NCI-H1417 treated with DMSO at 0.1 percent for 48 hours (cell line): ENCODE measurements around the gene LAMC1.

ENCODE experiments used
- DNase-seq: peaks from one replicate; lab custom pipeline; 2025; lab: John Stamatoyannopoulos, UW

LAMC1 gene

DNA sequence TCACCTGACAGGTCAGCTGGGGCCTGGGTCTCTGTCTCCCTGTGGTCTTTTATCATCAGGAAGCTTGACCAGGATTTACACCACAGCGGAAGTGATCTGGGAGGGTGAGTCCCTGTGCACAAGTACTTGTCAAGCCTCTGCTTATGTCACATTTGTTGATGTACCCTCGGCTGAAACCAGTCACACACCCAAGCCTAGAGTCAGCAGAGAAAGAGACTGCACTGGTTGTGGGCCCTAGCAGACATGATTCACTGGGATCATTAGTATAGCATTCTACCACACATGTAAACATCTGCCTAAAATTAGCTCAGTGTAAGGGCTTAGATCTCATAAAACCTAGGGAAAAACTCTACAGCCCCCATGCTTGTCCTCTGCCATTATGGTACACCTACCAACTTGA lies 83.5 kb downstream of the LAMC1 start:
- DNase-seq = no peak

DNA sequence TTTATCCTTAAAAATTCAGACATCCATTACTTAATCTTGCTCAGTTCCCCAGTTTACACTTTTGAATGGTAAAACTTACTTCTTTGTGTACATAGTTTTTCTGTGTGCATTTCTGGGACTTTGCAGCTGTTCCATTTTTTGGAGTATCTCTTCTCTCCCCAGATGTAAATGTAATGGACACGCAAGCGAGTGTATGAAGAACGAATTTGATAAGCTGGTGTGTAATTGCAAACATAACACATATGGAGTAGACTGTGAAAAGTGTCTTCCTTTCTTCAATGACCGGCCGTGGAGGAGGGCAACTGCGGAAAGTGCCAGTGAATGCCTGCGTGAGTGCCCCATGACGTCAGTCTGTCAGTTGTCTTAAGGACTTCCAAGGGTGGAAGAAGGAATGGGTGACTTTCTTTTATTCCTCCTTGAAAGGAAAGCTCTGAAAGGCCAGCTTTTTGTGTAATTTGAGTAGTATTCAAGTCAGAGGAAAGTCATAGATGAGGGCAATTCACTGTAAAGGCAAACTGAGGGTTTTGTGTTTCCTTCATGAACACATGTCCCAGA lies 87.2 kb downstream of the LAMC1 start:
- no peak for DNase-seq

DNA sequence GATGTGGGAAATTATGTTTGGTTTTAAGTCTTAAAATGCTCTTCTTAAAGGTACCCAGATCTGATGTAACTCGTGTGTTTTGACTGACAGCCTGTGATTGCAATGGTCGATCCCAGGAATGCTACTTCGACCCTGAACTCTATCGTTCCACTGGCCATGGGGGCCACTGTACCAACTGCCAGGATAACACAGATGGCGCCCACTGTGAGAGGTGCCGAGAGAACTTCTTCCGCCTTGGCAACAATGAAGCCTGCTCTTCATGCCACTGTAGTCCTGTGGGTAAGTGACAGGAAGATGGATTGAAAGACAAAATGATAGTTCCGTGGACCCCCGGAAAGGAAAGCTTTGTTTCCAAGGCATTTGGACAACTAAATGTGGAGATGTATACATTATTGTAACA lies 91.2 kb downstream of the LAMC1 start:
- DNase-seq = no peak

DNA sequence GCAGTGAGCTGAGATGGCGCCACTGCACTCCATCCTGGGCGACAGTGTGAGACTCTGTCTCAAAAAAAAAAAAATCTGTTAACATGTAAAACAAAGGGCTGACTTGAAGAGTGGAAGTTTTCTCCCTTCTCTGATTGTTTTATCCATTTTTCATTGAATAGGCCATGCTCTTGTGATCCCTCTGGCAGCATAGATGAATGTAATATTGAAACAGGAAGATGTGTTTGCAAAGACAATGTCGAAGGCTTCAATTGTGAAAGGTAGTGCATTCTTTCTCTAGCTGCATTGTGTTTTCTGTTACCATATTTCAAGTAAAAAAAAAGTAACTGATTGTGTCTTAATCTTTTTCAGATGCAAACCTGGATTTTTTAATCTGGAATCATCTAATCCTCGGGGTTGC lies 93.2 kb downstream of the LAMC1 start:
- no peak for DNase-seq

DNA sequence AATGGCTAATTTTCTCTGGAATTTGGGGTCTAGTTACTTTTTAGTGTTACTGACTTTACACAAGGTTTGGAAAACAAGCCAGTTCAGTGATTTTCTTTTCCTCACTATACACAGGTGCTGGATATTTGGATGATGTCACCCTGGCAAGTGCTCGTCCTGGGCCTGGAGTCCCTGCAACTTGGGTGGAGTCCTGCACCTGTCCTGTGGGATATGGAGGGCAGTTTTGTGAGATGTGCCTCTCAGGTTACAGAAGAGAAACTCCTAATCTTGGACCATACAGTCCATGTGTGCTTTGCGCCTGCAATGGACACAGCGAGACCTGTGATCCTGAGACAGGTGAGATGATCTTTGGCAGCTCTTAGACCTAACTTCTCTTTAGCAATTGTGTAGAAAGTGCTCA lies 98.4 kb downstream of the LAMC1 start:
- no peak for DNase-seq

DNA sequence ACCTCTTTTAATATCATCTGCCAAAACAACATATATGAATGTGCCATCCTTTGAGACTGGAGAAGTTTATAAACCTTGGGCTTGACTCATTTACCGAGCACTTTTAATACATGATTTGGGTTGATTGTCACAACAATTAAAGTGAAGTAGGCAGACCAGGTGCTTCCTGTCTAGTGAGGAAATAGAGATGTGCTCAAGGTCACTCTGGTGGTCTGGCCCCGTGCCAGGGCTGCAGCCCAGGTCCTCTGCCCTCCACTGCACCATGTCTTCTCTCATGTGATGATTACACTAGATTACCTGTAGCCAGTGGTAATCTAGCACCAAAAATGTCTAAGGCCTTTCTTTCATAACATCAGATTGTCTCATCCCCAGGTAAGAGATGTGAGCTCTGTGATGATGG lies 101.0 kb downstream of the LAMC1 start:
- no peak for DNase-seq

DNA sequence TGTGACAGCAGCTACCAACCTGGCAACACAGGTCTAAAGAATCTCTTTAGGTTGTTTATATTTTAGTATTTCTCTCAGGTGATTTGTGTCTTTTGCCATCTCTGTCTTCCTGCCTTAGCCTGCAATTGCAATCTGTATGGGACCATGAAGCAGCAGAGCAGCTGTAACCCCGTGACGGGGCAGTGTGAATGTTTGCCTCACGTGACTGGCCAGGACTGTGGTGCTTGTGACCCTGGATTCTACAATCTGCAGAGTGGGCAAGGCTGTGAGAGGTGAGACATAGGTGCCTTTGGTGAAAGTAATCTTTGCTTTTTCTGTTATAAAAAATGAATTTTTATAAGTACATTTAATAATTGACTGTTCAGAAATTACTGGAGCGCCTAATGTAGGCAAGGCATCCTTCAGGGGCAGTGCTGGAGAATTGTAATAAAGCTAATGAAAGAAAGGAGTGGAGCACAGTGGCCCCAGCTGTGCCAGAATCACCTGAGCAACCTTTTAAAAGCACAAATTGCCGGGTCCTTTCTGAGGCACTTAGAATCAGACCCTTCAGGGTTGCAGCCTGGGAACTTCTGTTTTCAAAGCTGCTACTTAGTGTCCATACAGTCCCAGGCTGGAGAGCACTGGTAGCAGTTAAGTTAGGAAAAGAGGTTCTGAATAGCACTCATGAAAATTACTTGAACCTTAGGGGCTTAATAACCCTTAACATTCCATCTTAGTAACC lies 102.2 kb downstream of the LAMC1 start:
- DNase-seq = no peak

DNA sequence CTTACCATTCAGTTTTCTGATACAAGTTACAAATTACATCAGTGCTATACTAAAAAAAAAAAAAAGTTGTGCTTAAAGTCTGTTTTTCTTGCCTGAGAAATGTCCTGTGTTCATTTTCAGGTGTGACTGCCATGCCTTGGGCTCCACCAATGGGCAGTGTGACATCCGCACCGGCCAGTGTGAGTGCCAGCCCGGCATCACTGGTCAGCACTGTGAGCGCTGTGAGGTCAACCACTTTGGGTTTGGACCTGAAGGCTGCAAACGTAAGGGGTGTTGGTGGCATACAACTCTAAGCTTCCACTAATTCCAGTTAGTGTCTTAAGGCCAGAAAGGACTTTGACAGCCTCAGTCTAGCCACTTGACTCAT lies 102.8 kb downstream of the LAMC1 start:
- no peak for DNase-seq

DNA sequence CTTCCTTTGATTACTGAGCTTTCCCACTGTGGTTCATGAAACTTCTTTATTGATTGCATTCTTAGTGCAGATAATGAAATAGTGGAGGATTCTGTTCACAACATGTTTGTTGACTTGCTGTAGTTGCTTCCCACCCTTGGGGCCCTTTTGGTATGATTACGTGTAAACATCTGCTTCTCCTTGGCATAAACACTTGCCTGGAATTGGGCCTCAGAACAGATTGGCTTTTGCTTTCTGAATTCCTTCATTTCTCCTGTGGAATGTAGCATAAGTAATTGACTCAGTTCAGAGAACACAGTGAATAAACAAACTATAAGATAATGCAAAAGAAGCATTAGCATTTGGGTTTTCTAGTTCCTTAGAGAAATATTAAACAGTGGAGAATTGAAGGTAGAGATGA lies 103.3 kb downstream of the LAMC1 start:
- DNase-seq = no peak

DNA sequence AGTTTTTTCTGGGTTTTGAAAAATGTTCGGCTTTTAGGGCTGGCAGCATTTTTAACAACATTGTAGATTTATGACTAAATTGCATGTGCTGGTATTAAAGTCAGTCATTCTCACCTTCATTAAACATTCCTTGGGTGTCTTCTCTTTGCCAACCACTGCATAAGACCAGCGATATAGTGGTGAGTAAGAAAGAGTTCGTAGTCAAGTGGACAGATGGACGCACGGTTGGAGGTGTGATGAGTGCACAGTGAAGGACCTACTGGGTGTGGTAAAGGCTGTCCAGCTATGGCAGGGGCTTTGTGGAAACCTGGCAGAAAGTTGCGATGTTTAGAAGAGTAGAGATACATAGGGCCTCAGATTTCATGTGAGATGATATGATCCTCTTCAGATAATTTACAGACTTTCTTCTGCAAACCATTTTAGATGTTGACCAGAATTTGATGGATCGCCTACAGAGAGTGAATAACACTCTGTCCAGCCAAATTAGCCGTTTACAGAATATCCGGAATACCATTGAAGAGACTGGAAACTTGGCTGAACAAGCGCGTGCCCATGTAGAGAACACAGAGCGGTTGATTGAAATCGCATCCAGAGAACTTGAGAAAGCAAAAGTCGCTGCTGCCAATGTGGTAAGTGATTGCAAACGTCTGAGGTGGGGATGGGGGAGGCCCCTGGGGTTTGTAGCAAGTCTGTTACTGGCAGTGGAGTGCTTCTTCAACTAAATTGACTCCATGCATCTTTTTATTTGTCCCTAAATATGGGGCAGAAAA lies 106.9 kb downstream of the LAMC1 start:
- DNase-seq = no peak

DNA sequence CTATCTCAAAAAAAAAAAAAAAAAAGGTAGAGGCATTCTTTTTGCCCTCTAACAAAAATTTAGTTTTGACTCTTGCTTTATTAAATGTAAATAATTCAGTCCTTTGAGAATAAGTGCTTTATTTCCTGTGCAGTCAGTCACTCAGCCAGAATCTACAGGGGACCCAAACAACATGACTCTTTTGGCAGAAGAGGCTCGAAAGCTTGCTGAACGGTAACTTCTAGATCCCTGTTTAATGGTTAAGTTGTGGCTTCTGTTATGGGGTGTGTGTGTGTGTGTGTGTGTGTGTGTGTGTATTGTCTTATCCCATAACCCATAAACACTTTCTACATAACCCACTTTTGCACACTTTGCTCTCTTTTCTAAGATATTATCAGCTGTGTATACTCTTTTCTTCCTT lies 107.9 kb downstream of the LAMC1 start:
- DNase-seq = no peak

DNA sequence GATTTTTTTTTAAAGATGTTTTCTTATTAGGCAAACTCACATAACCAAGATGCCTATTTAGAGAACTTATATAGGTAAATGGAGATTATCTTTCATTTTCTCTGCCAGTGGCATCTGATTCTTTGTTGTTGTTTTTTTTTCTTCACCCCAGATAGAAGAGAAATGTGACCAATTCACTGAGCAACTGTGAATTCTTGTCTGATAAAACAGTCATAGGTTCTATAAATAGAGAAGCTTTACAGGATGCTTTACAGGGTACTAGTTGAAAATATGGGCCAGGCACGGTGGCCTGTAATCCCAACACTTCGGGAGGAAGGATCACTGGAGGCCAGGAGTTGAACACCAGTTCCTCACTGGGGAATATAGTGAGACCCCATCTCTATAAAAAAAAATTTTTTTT lies 112.1 kb downstream of the LAMC1 start:
- DNase-seq = no peak

DNA sequence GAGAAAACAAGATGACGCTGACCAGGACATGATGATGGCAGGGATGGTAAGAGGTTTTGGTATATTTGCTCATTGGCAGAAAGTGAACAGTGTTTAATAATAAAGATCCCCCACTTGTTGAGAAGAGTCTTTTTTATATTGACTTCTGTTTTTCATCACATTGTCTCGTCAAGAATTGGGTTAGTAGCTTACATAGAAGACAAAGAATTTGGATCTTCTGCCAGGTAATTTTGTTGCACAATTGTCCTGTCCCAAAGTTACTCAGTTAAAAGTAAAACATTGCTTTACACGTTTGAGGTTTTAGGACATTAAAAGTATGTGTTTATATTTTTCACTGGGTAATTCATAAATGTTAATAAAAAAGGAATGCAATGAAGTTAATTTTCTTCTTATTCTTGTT lies 114.6 kb downstream of the LAMC1 start:
- no peak for DNase-seq

DNA sequence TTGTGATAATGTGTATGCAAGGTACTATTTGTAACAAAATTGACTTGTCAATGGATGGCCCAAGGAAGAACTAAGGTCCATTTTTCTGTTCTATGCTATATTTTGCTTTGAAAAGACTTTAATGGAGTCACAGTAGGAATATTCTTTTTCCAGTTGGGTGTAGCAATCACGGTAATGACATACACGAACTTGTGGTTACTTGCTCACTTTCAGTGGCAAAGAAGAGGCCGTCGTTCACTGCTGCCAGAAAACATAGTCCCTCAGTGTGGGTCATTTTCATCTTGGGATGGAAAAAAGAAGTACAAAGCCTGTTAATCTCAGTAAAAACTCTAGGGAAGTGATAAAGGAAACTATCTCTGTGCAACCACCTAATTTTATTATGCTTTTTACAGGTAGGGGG lies 115.1 kb downstream of the LAMC1 start:
- DNase-seq = no peak

DNA sequence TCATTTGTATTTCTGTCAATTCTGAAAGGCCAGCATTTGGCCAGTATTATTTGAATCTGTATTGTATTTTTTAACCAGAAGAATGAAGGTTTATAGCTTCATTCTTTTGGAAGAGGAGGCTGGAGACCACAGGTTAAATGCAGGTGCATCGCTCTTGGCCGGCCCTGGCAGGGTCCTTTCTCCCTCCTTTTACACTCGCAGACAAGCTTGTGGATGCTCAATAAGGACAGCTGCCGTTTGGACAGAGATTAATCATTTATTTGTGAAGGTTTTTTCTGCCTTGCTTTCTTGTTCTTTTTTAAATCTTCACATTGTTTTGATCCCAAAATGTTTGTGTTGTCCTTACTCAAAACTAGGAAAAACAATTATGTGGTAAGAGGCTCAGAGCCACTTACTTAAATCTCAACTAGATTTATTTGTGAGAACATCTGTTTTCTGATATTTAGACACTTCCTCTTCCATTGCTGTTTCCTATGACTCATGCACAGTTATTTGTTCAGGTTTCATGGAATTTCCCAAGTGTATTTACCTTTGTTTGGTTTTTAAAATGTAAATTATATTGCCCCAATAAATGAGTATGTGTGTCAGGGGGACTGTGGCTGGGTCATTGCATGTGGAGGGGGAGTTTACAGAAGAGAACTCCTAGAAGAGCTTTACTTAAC lies 116.2 kb downstream of the LAMC1 start:
- DNase-seq = no peak

DNA sequence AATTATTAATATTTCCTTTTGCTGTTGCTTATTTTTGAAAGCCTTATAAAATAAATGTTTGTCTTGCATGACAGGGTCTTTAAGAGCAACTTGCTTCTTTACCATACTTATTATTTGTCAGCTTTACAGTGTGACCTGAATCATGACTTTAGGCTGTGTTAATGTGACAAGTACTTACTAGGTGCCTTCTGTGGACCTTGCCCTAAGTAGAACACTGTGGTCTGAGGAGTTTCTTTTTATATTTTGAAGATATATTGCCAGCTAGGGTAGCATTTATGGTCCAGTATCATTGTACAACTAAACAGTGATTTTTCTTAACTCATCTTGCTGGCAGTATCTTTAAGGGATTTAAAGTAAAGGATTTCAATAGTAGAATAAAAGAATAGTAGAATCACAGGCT lies 117.4 kb downstream of the LAMC1 start:
- no peak for DNase-seq

DNA sequence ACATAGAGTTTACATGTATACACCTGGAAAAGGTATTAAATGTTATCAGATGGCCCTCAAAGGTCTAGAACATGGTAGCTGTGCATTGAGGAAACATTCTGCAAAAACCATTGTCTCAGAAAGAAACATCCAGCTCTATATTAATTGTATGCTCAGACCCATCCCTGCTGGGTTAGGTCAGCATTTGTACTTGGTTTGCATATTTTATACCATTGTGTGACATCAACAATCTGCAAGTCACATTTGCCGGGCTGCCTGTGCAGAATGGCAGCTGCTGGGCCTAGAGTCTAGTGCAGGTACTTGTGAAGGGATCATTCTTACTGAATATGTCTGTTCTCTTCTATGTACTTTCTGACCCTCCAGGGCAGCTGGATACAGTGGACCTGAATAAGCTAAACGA lies 119.0 kb downstream of the LAMC1 start:
- no peak for DNase-seq

DNA sequence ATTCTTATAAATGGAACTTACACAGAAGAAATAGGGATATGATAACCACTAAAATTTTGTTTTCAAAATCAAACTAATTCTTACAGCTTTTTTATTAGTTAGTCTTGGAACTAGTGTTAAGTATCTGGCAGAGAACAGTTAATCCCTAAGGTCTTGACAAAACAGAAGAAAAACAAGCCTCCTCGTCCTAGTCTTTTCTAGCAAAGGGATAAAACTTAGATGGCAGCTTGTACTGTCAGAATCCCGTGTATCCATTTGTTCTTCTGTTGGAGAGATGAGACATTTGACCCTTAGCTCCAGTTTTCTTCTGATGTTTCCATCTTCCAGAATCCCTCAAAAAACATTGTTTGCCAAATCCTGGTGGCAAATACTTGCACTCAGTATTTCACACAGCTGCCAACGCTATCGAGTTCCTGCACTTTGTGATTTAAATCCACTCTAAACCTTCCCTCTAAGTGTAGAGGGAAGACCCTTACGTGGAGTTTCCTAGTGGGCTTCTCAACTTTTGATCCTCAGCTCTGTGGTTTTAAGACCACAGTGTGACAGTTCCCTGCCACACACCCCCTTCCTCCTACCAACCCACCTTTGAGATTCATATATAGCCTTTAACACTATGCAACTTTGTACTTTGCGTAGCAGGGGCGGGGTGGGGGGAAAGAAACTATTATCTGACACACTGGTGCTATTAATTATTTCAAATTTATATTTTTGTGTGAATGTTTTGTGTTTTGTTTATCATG lies 120.5 kb downstream of the LAMC1 start:
- no peak for DNase-seq

DNA sequence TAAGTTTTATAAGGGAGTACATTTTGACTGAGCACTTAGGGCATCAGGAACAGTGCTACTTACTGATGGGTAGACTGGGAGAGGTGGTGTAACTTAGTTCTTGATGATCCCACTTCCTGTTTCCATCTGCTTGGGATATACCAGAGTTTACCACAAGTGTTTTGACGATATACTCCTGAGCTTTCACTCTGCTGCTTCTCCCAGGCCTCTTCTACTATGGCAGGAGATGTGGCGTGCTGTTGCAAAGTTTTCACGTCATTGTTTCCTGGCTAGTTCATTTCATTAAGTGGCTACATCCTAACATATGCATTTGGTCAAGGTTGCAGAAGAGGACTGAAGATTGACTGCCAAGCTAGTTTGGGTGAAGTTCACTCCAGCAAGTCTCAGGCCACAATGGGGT lies 121.5 kb downstream of the LAMC1 start:
- no peak for DNase-seq

DNA sequence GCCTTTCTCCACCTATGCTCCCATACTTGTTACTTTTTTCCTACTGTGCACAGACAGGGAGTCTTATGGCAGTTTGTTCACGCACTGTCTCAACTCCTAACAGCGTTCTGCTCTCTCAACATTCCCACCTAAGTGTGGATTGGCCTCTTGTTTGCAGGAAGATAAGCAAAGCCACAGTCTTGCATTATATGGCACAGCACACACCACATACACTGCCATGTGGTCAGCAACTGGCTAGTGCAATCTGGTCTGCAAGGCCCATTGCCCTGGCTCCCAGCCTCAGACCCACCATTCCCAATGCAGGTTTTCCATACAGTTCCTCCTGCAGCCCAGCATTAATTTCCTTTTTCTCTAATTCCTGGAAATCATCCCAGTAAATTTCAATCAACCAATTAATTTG lies 124.5 kb downstream of the LAMC1 start:
- no peak for DNase-seq

DNA sequence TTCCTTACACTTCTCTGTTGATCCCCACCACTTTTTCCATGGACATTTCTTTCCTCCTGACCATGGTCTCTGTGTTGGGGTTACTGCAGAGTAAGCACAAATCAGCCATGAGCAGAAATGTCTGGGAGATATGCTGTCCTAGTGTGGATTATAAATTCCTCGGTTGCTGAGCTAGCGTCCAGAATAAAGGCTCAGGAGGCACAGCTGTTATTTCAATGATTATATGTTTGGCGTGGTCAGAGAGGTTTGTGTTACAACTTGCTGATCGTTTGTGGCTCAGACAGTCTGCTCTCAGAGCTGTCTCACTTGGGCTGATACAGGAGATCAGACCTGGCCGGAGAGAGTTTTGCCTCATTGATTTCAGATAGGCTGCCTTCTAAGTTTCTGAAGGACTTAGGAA lies 125.4 kb downstream of the LAMC1 start:
- no peak for DNase-seq

DNA sequence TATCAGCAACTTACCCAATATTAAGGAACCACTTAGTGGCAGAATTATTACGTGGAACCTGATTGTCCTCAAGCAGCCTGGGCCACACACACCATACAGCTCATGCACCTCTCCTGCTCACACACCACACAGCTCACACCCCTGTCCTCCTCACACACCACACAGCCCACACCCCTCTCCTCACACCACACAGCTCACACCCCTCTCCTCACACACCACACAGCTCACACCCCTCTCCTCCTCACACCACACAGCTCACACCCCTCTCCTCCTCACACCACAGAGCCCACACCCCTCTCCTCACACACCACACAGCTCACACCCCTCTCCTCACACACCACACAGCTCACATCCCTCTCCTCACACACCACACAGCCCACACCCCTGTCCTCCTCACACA lies 126.1 kb downstream of the LAMC1 start:
- no peak for DNase-seq
